ENCODE data around the gene LHX5.

The LHX5 gene

GRCh38 chr12:113418213-113418879 is 53.3 kb downstream of the LHX5 start:
- TF ChIP-seq ZFX (IDR thresholded peaks at IDR 0.05; ENCODE audit: borderline replicate concordance) = no peak
- H3K27ac ChIP-seq = no peak overlapping the region

- TF ChIP-seq CTCF (IDR thresholded peaks at IDR 0.05) = no peak
- TF ChIP-seq ZFX (IDR thresholded peaks at IDR 0.05; ENCODE audit: borderline replicate concordance) = no peak
- H3K27ac ChIP-seq = no peak overlapping the region
Observed at GRCh38 chr12:113416091-113416754, 55.4 kb downstream of the LHX5 start.

GRCh38 chr12:113414519-113415038 is 57.1 kb downstream of the LHX5 start:
- TF ChIP-seq CTCF (IDR thresholded peaks at IDR 0.05) = no peak
- no peak for TF ChIP-seq ZFX (IDR thresholded peaks at IDR 0.05; ENCODE audit: borderline replicate concordance)
- no peak overlapping the region for H3K27ac ChIP-seq

- TF ChIP-seq ZFX (IDR thresholded peaks at IDR 0.05; ENCODE audit: borderline replicate concordance) = no peak
- no peak for TF ChIP-seq CTCF (IDR thresholded peaks at IDR 0.05)
- no peak overlapping the region for H3K27ac ChIP-seq
Observed at GRCh38 chr12:113413488-113413939, 58.2 kb downstream of the LHX5 start.
